ENCODE results near the gene KLRC3.
"Not testable (repeated sequence)": the region's sequence is repeated elsewhere in the genome, so short reads cannot be mapped to it uniquely, and the experiment has no call there.

Gene KLRC3

DNA sequence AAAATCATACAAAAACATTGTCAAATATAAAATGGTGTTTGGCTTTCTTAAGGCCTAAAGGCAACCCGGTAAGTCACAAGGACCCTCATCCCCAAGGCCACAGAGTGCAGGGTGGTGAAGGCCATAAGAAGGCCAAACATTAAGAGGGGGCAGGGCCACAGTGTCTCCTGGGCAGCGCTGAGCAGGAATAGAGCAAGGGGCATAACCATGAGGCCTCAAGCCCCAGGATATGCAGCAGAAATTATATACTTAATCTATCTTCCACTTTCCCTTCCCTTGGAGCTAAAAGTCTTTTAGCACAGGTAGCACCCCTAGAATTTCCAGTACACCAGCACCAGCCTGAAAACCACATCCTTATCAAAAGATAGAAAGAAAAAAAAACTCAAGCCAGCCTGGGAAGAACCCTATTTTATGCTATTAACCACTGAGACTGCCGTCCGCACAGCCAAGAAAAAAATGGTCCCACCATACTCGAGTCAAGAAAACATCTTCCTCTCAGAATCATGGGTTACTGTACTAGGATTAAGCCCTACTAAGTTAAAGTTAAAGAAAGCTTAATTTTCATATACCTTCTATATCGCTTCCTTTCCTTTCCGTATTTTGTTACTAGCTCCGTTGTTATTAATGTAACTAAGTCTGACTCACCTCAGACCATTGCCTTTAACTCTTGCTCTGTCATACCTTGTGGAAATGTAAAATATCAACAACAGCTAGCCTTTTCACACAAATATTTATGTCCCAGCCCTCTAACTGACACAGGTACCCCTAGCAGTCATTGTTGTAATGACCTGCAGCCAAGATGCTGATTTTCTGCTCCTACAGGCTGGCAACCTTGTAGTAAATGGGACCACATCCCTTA lies 50.6 kb downstream of the KLRC3 start:
- Histone ChIP-seq H3K36me3 (ENCODE audit: control insufficient read depth, insufficient read depth, low read length) (no peaks in the 10 kb centered on the region; the same call in 1 of the 2 replicates), H3K27ac (ENCODE audit: low read length) (no peak overlapping the region), H3K27me3 (ENCODE audit: control insufficient read depth, insufficient read depth, low read length) (no peaks in the 10 kb centered on the region), H3K9me3 (ENCODE audit: control insufficient read depth, insufficient read depth, low read length) (no peaks in the 10 kb centered on the region), H3K4me3 (ENCODE audit: low read length) (no peak overlapping the region), H3K4me1 (ENCODE audit: control insufficient read depth, insufficient read depth, low read length) (peaks cover 6% of the 10 kb centered on the region)
- no CpG with 5 or more reads among the region's 8 CpGs for WGBS (ENCODE audit: insufficient coverage, insufficient read length)
- no peak for DNase-seq (ENCODE audit: low read depth, low spot score)

DNA sequence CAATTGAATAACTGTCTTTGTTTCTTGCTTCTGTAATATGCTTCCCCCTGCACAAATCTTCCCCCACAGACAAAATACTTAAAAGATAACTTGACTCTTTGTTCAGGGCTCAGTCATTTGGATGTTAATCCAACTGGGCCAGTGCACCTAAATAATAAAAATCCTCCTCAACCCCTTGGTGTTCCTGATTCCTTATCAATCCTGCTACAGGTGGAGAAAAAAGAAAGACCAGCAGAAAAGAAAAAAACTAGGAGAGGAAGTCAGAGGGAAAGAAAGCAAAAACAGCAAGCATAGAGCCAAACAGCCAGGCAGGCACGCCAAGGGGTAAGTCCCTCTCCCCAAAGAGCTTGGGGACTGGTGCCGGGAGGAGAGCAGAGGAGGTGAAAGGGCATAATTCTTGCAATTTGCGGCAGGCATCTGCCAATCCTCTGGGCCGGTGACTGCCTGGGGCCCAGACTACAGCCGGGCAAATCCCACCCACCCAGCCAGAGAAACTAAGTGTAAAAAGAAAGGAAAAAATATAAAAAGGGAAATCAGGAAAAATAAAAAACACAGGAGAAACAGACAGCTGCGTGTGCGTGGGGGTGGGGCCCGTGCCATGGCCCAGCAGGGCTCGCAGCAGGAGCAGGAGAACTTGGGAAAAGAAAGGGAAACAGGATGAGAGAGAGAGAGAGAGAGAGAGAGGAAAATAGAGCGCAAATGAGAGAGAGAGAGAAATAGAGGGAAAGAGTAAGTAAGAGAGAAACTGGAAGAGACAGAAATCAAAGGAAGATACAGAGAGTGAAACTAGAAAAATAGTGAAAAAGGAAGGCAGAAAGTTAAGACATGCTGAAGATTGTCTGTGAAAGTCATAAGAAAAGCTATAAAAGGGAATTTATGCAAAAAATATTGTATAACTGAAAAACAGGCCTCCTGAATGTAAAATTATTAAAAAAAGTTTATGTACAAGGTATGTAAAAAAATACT lies 51.9 kb downstream of the KLRC3 start:
- H3K4me3 ChIP-seq (ENCODE audit: low read length), result no peak overlapping the region
- no peak for DNase-seq (ENCODE audit: low read depth, low spot score)
- H3K27ac ChIP-seq (ENCODE audit: low read length), result no peak overlapping the region
- no peaks in the 10 kb centered on the region for H3K27me3 ChIP-seq (ENCODE audit: control insufficient read depth, insufficient read depth, low read length)
- no peaks in the 10 kb centered on the region for H3K9me3 ChIP-seq (ENCODE audit: control insufficient read depth, insufficient read depth, low read length)
- 100% methylated on average over 1 of the region's 10 CpGs for WGBS (ENCODE audit: insufficient coverage, insufficient read length)
- no peaks in the 10 kb centered on the region; the same call in 1 of the 2 replicates for H3K36me3 ChIP-seq (ENCODE audit: control insufficient read depth, insufficient read depth, low read length)
- peaks cover 10% of the 10 kb centered on the region for H3K4me1 ChIP-seq (ENCODE audit: control insufficient read depth, insufficient read depth, low read length)

DNA sequence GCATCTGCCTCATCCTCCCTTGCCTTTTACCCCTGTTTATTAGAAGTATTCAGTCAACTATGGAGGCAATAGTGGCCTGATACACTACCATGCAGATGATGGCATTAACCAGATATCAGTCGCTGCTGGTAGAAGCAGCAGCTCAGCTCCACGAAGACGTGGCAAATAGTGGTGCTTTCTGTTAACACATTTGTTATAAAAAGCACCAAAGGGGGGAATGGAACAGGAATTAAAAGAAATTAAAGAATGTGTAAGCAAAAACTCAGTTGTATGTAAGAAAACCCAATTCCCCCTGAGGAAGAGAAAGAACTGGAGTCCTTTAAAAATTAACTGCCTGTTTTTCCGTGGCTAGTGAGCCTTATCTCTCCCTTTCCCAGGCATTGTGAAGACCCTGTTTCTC lies 52.7 kb downstream of the KLRC3 start:
- no CpG with 5 or more reads among the region's 4 CpGs for WGBS (ENCODE audit: insufficient coverage, insufficient read length)
- not testable (repeated sequence) for H3K4me3 ChIP-seq (ENCODE audit: low read length); H3K27ac ChIP-seq (ENCODE audit: low read length); DNase-seq (ENCODE audit: low read depth, low spot score); H3K9me3 ChIP-seq (ENCODE audit: control insufficient read depth, insufficient read depth, low read length); H3K27me3 ChIP-seq (ENCODE audit: control insufficient read depth, insufficient read depth, low read length); H3K36me3 ChIP-seq (ENCODE audit: control insufficient read depth, insufficient read depth, low read length); H3K4me1 ChIP-seq (ENCODE audit: control insufficient read depth, insufficient read depth, low read length)

DNA sequence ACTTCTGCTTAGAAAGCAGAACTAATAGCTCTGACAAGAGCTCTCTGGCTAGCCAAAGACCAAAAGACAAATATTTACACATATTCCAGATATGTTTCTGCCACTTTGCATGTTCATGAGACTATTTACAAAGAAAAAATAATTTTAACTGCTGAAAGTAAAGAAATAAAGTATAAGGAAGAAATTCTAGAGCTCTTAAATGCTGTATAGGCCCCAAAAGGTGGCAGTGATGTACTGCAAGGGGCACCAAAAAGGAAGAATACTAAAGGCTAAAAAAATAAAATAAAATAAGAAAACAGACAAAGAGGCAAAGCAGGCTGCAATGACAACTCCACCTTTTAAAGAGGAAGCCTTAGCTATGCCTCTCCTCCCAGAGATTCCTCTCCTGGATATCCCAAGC lies 53.5 kb downstream of the KLRC3 start:
- no peak overlapping the region for H3K4me3 ChIP-seq (ENCODE audit: low read length)
- peaks cover 7% of the 10 kb centered on the region for H3K4me1 ChIP-seq (ENCODE audit: control insufficient read depth, insufficient read depth, low read length)
- no peak overlapping the region for H3K27ac ChIP-seq (ENCODE audit: low read length)
- no peaks in the 10 kb centered on the region for H3K9me3 ChIP-seq (ENCODE audit: control insufficient read depth, insufficient read depth, low read length)
- no peaks in the 10 kb centered on the region for H3K27me3 ChIP-seq (ENCODE audit: control insufficient read depth, insufficient read depth, low read length)
- DNase-seq (ENCODE audit: low read depth, low spot score), result no peak
- H3K36me3 ChIP-seq (ENCODE audit: control insufficient read depth, insufficient read depth, low read length), result no peaks in the 10 kb centered on the region; the same call in 1 of the 2 replicates

DNA sequence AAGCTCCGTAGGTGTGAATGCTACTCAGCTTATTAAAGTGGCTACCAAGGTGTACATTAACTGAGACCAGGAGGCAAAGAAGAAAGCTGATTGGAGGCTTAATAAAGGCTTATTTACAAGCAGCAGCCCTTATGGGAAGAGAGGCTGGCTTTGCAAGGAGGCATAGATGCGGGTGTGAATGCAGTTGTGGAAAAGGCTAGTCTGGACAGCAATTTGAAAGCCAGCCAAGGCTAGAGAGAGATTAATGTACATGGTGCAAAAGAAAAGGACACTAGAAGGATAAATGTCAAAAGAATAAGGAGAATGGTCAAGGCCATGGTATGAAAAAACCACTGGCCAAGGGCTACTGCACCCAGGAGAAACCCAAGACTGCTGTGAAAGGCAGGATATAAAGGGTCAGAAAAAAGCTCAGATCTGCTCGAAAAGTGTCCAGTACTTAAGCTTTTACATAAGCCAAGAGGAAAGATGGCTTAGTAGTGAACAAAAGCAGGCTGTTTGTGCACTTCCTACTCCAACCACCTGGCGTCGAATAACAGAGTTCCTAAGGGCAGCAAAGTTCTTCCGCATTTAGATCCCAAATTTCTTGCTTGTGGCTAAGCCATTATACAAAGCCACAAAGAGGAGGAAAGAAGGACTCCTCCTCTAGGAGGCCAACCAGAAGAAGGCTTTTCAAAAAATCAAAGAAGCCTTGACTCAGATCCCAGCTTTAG lies 54.5 kb downstream of the KLRC3 start:
- H3K4me3 ChIP-seq (ENCODE audit: low read length), result no peak overlapping the region
- WGBS (ENCODE audit: insufficient coverage, insufficient read length), result no CpG with 5 or more reads among the region's 6 CpGs
- H3K27ac ChIP-seq (ENCODE audit: low read length), result no peak overlapping the region
- no peaks in the 10 kb centered on the region for H3K9me3 ChIP-seq (ENCODE audit: control insufficient read depth, insufficient read depth, low read length)
- DNase-seq (ENCODE audit: low read depth, low spot score), result no peak
- no peaks in the 10 kb centered on the region; the same call in 1 of the 2 replicates for H3K36me3 ChIP-seq (ENCODE audit: control insufficient read depth, insufficient read depth, low read length)
- H3K27me3 ChIP-seq (ENCODE audit: control insufficient read depth, insufficient read depth, low read length), result no peaks in the 10 kb centered on the region
- H3K4me1 ChIP-seq (ENCODE audit: control insufficient read depth, insufficient read depth, low read length), result peaks cover 7% of the 10 kb centered on the region

DNA sequence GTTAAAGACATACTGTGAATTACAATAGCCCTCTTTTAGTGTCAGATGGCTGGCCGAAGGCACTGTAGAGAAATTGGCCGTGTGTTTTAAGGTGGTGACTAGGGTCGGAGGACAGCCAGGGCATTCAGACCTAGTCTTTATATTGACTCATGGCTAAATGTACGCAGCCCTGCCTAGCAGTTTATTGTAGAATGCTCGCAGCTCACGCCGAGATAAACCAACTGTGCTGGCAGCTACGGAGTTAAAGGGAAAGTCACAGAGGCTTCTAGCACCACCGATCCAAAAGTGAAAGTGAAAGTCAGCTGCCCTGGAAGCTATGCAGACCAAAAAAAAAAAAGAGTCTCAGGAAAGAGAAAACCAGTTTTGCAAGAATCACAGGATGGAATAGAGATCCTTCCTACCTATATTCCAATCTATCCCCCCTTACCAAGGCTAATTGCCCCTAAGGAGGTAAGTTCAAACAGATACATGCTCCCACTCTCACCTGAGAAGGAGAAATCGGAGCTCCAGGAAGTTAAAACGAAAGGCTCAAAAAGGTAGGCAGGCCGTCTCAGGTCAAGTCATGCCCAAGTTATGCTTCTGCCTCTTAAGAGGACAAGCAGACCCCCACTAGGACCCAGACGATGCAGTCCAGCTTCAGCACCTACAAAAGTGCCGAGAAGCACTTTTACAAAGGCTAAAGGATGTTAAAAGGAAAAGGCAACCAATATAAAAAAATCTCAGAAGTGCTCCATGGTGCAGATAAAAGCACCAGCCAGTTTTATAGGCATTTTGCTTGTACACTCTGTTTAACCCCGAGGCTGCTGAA lies 55.4 kb downstream of the KLRC3 start:
- WGBS (ENCODE audit: insufficient coverage, insufficient read length), result no CpG with 5 or more reads among the region's 15 CpGs
- Histone ChIP-seq H3K9me3 (ENCODE audit: control insufficient read depth, insufficient read depth, low read length) (no peaks in the 10 kb centered on the region), H3K4me1 (ENCODE audit: control insufficient read depth, insufficient read depth, low read length) (peaks cover 9% of the 10 kb centered on the region; the same call in 1 of the 2 replicates), H3K27ac (ENCODE audit: low read length) (no peak overlapping the region), H3K4me3 (ENCODE audit: low read length) (peak overlapping the region; percentile 41; the same call in 1 of the 2 replicates), H3K36me3 (ENCODE audit: control insufficient read depth, insufficient read depth, low read length) (no peaks in the 10 kb centered on the region; the same call in 1 of the 2 replicates), H3K27me3 (ENCODE audit: control insufficient read depth, insufficient read depth, low read length) (no peaks in the 10 kb centered on the region)
- DNase-seq (ENCODE audit: low read depth, low spot score), result peak; percentile 45

DNA sequence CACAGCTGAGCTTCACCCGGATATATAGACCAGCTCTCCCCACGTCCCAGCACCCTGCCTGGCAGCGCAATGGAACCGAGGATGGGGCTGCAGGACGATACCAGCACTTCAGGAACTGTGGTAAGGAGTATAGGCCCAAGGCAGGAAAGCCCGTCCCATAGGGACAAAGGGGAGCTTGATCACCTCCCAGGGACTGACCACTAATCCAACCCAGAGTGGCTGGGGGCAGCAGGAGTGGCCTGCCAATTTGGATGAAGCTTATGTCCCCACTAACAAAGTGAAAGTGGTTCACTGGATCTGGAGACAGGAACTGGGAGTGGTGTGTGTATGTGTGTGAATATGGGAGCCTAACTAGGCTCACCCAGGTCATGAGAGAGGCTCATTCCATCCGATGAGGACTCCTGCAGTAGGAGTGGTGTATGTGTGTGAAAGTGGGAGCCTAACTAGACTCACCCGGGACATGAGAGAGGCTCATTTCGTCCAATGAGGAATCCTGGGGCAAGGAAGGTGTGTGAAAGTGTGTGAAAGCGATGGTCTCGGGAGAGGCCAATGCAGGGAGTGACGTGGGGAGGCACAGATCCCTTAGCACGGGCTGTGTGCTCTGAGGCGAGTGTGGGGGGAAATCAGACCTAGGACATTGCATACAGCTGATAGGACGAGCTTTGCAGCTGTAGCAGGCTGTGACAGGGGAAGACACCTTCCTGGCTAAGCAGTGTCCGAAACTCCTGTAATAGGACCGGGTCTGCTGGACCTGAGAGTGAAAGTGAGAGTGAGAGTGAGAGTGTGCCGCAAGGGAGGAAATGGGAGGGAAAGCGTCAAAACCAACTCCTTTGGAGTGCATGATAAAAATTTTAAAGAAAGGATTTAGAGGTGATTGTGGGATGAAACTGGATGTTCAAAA lies 56.2 kb downstream of the KLRC3 start:
- peak overlapping the region; percentile 41; the same call in 1 of the 2 replicates for H3K4me3 ChIP-seq (ENCODE audit: low read length)
- H3K27me3 ChIP-seq (ENCODE audit: control insufficient read depth, insufficient read depth, low read length), result no peaks in the 10 kb centered on the region
- no peaks in the 10 kb centered on the region for H3K9me3 ChIP-seq (ENCODE audit: control insufficient read depth, insufficient read depth, low read length)
- no peak overlapping the region for H3K27ac ChIP-seq (ENCODE audit: low read length)
- no peaks in the 10 kb centered on the region; the same call in 1 of the 2 replicates for H3K36me3 ChIP-seq (ENCODE audit: control insufficient read depth, insufficient read depth, low read length)
- DNase-seq (ENCODE audit: low read depth, low spot score), result no peak
- peaks cover 9% of the 10 kb centered on the region; the same call in 1 of the 2 replicates for H3K4me1 ChIP-seq (ENCODE audit: control insufficient read depth, insufficient read depth, low read length)
- WGBS (ENCODE audit: insufficient coverage, insufficient read length), result no CpG with 5 or more reads among the region's 19 CpGs

DNA sequence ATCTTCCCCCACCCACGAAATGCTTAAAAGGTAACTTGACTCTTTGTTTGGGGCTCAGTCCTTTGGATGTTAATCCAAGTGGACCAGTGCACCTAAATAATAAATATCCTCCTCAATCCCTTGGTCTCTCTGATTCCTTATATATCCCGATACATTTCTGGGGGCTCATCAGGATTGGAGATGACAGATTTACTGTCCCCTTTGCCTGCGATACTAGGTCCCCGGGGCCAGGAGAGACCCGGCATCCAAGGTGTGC lies 56.8 kb downstream of the KLRC3 start:
- no peaks in the 10 kb centered on the region; the same call in 1 of the 2 replicates for H3K36me3 ChIP-seq (ENCODE audit: control insufficient read depth, insufficient read depth, low read length)
- no peaks in the 10 kb centered on the region for H3K27me3 ChIP-seq (ENCODE audit: control insufficient read depth, insufficient read depth, low read length)
- DNase-seq (ENCODE audit: low read depth, low spot score), result no peak
- peaks cover 9% of the 10 kb centered on the region; the same call in 1 of the 2 replicates for H3K4me1 ChIP-seq (ENCODE audit: control insufficient read depth, insufficient read depth, low read length)
- H3K4me3 ChIP-seq (ENCODE audit: low read length), result no peak overlapping the region
- no CpG with 5 or more reads among the region's 5 CpGs for WGBS (ENCODE audit: insufficient coverage, insufficient read length)
- no peaks in the 10 kb centered on the region for H3K9me3 ChIP-seq (ENCODE audit: control insufficient read depth, insufficient read depth, low read length)
- H3K27ac ChIP-seq (ENCODE audit: low read length), result no peak overlapping the region
